Measurements from ENCODE around the gene KIAA1671. TPM values are rescaled to one million over a fixed set of nuclear protein-coding genes. Genes with fewer than 3 reads are reported as not detected.

The KIAA1671 gene
- total and polyA plus RNA-seq, 9 of the 15 experiments (the other 6 are each of a cell fraction or from before 2014, with no cell fraction given), result under 0.01 to 0.11 (median 0.02) TPM; not detected in 5

- Histone ChIP-seq H3K79me2 (ENCODE audit: control insufficient read depth, insufficient read depth, low read length) (no peaks in the 10 kb centered on the region), H3K9ac (ENCODE audit: insufficient read depth in 1 of 2, low read depth in 2 of 2, low read length in 2 of 2) (no peak overlapping the region), H3K9me1 (ENCODE audit: control insufficient read depth, insufficient read depth, low read length) (no peaks in the 10 kb centered on the region), H3K9me3 (replicated peaks; ENCODE audit: control insufficient read depth, insufficient read depth, low read depth, low read length) (no peaks in the 10 kb centered on the region), H3K4me3 (no peak overlapping the region), H3K27ac (ENCODE audit: extremely low read depth, low read depth, low read length) (no peak overlapping the region), H2AFZ (ENCODE audit: low read depth, low read length) (no peak overlapping the region), H3K36me3 (ENCODE audit: control insufficient read depth, insufficient read depth, low read length) (no peaks in the 10 kb centered on the region), H4K20me1 (replicated peaks; ENCODE audit: control insufficient read depth, insufficient read depth, low read length) (no peaks in the 10 kb centered on the region), H3K4me1 (replicated peaks in 1 of 2; ENCODE audit: control insufficient read depth in 2 of 2, insufficient read depth in 2 of 2, low read length in 2 of 2) (no peaks in the 10 kb centered on the region), H3K27me3 (ENCODE audit: control insufficient read depth in 2 of 2, insufficient read depth in 2 of 2, low read length in 2 of 2) (peaks cover 0 to 12% of the 10 kb centered on the region in 2 experiments; a peak in 4 of 5 replicates), H3K4me2 (ENCODE audit: insufficient read depth, low read length) (no peak overlapping the region)
- no peak for DNase-seq (ENCODE audit: extremely low read depth in 1 of 4, low spot score in 3 of 4)
- ChIA-PET CTCF (ENCODE audit: low intra/inter-chr PET ratio) (no interaction called here), POLR2A (interaction anchor here (0.6 kb wide), 1 partner anchor 230 kb away, joined by 3 read pairs; no protein-coding TSS in a partner anchor)
- no peak for ATAC-seq
- WGBS (ENCODE audit: insufficient coverage, low coverage, missing lambda C conversion rate), result under 1% methylated on average over 14 of the region's 14 CpGs
- TF ChIP-seq ZNF282 (CRISPR knock-in tag; IDR thresholded peaks at IDR 0.05), result no peak
- no peak for TF ChIP-seq ILK (tag; IDR thresholded peaks at IDR 0.05; ENCODE audit: borderline replicate concordance, low read depth)
- no peak for TF ChIP-seq PRPF4 (IDR thresholded peaks at IDR 0.05; ENCODE audit: insufficient read depth, low read depth, low read length, poor library complexity, severe bottlenecking)
- TF ChIP-seq HNRNPL (IDR thresholded peaks at IDR 0.05; ENCODE audit: low read depth, low read length), result no peak
- no peak for TF ChIP-seq ZNF140 (CRISPR knock-in tag; IDR thresholded peaks at IDR 0.05)
- no peak for TF ChIP-seq GATAD2B (IDR thresholded peaks at IDR 0.05; ENCODE audit: borderline replicate concordance)
- TF ChIP-seq TEAD2 (tag; IDR thresholded peaks at IDR 0.05), result no peak
- TF ChIP-seq, protein P1, sequence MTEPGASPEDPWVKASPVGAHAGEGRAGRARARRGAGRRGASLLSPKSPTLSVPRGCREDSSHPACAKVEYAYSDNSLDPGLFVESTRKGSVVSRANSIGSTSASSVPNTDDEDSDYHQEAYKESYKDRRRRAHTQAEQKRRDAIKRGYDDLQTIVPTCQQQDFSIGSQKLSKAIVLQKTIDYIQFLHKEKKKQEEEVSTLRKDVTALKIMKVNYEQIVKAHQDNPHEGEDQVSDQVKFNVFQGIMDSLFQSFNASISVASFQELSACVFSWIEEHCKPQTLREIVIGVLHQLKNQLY (CRISPR knock-in tag; conservative IDR thresholded peaks at IDR 0.05), result no peak
- no peak for TF ChIP-seq ZKSCAN1 (IDR thresholded peaks at IDR 0.05; ENCODE audit: low read depth, low read length)
- TF ChIP-seq SREBF1 (IDR thresholded peaks at IDR 0.05; ENCODE audit: borderline replicate concordance, low read depth, low read length), result no peak
- no peak for TF ChIP-seq FOXP4 (CRISPR knock-in tag; IDR thresholded peaks at IDR 0.05; ENCODE audit: borderline replicate concordance)
- no peak for TF ChIP-seq IFI16 (CRISPR knock-in tag; IDR thresholded peaks at IDR 0.05)
- no peak for TF ChIP-seq YBX1 (IDR thresholded peaks at IDR 0.05)
- TF ChIP-seq OTX1 (CRISPR knock-in tag; IDR thresholded peaks at IDR 0.05), result no peak
- no peak for TF ChIP-seq ARID3B (CRISPR knock-in tag; IDR thresholded peaks at IDR 0.05; ENCODE audit: borderline replicate concordance)
- TF ChIP-seq ZNF217 (CRISPR knock-in tag; IDR thresholded peaks at IDR 0.05), result no peak
- no peak for TF ChIP-seq YY1 (IDR thresholded peaks at IDR 0.05; ENCODE audit: borderline replicate concordance in 1 of 3, control insufficient read depth in 1 of 3, extremely low read depth in 1 of 3, insufficient read depth in 3 of 3, insufficient read length in 1 of 3, insufficient replicate concordance in 2 of 3, low read depth in 1 of 3, low read length in 2 of 3)
- BruUV-seq (replicated peaks), result no TSS peak
- FAIRE-seq, result no peak
- in situ Hi-C loops (cut with MboI), result no loop called here
- intact Hi-C loops (cut with micrococcal nuclease), result loop anchor here (5.0 kb wide), 1 partner anchor 86 kb away; no protein-coding TSS in a partner anchor
These were observed 215.5 kb downstream of the KIAA1671 start for GRCh38 chr22:25167834-25168601.
